LNCAP (cell line): ENCODE results near the gene BCAS2.

Source experiments
- CTCF ChIP-seq: fragments of 450-650 bp; IDR thresholded peaks from 2 replicates; pipeline ENCODE4 v1.5.1; 2017; ENCODE audit warnings: mild to moderate bottlenecking

The BCAS2 gene

GRCh38 chr1:114522264-114522575 is 59.2 kb downstream of the BCAS2 start:
- TF ChIP-seq CTCF, result no peak

GRCh38 chr1:114521396-114522263 is 59.8 kb downstream of the BCAS2 start:
- no peak for TF ChIP-seq CTCF
